Astrocyte (in vitro differentiated cells and primary cell): ENCODE measurements around the gene TMTC4.

Experiments used
- EZH2 ChIP-seq: IDR thresholded peaks from 2 replicates; pipeline ENCODE4 v1.6.1; 2012; ENCODE audit warnings: mild to moderate bottlenecking, low read length, inconsistent platforms; ENCODE audit not compliant: insufficient read depth
- TF ChIP-seq, protein P1 (sequence below): IDR thresholded peaks from 2 replicates; pipeline ENCODE4 v1.5.1; 2011; ENCODE audit warnings: low read depth, mild to moderate bottlenecking, inconsistent platforms, low read length, moderate library complexity; ENCODE audit not compliant: insufficient read depth

DNA sequence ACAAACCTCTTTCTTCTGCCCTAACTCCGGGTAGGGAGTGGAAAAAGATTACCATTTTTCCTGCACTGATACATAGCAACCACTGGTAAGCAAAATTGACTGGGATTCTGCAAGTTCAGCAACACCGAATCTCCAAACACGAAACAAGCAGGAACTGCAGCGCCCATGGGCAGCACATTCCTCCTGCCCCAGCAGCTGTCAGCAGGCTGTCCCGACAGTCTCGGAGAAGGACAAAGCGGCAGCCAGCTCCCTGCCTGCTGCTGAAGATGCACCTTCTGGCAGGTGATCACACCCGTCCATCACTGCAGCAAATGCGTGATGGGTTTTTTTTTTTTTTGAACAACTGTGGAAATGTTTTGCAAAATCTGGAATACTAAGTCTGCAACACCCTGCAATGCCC is 6.7 kb downstream of the TMTC4 start:
- TF ChIP-seq, protein P1, sequence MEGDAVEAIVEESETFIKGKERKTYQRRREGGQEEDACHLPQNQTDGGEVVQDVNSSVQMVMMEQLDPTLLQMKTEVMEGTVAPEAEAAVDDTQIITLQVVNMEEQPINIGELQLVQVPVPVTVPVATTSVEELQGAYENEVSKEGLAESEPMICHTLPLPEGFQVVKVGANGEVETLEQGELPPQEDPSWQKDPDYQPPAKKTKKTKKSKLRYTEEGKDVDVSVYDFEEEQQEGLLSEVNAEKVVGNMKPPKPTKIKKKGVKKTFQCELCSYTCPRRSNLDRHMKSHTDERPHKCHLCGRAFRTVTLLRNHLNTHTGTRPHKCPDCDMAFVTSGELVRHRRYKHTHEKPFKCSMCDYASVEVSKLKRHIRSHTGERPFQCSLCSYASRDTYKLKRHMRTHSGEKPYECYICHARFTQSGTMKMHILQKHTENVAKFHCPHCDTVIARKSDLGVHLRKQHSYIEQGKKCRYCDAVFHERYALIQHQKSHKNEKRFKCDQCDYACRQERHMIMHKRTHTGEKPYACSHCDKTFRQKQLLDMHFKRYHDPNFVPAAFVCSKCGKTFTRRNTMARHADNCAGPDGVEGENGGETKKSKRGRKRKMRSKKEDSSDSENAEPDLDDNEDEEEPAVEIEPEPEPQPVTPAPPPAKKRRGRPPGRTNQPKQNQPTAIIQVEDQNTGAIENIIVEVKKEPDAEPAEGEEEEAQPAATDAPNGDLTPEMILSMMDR, result no peak
- TF ChIP-seq EZH2, result no peak
